Measurements from ENCODE around the gene ESR1. TPM values are rescaled to one million over a fixed set of nuclear protein-coding genes. Genes with fewer than 3 reads are reported as not detected.

Gene ESR1
- total RNA-seq, 1 donor from 2014 or later: 0.72 TPM

GRCh38 chr6:152176268-152176667 is 368.8 kb downstream of the ESR1 start:
- DNase-seq: no peak
